HG03108 (cell line): Measurements from ENCODE around the gene CD300C.
"Not testable (repeated sequence)": the region's sequence is repeated elsewhere in the genome, so short reads cannot be mapped to it uniquely, and the experiment has no call there.

Source experiments
- ATAC-seq: cut with Tn5 transposase; IDR thresholded peaks from one replicate; pipeline ENCODE4 v1.9.1; 2021; ENCODE audit warnings: moderate library complexity; ENCODE audit not compliant: unreplicated experiment

Gene CD300C

DNA sequence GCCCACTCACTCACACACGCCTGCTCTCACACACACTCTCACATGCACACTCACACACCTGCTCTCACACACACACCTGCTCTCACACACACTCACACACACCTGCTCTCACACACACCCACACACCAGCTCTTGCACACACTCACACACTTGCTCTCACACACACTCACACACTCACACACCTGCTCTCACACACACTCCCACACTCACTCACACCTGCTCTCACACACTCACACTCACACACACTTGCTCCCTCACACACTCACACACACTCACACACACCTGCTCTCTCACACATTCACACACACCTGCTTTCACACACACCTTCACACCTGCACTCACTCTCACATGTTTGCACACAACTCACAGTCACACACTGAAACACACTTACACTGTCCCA lies 17.4 kb upstream of the CD300C start:
- no peak for ATAC-seq

GRCh38 chr17:74561586-74561985 lies 15.7 kb upstream of the CD300C start:
- ATAC-seq: no peak

DNA sequence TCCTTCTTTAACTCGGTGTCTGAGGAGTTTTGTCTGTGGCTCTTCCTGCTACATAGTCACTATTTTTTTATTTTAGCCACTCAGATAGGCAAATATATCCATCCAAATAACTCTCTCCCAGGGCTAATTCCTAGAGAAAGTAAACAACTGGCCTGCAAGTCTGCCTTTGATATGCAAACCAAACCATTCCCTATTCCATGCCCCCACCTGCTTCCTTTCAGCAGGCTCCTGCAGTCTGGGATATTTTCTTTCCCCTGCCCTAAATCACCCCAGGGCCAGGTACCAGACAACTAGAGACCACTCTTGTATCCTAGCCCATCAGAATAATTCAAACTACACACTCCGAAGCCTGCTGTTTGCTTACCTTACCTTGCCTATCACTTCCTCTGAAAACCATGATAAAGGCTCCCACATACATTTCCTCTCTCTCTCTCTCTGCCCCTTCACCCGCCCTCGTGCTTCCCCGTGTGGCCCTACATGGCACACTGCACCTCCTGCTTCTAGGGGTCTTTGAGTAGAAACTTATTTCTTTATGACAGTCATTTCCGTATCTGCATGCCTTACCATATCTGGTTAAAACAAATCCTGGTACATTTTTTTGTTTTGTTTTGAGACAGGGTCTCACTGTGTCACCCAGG lies 13.1 kb upstream of the CD300C start:
- no peak for ATAC-seq

GRCh38 chr17:74558402-74558801 lies 12.5 kb upstream of the CD300C start:
- ATAC-seq: not testable (repeated sequence)

DNA sequence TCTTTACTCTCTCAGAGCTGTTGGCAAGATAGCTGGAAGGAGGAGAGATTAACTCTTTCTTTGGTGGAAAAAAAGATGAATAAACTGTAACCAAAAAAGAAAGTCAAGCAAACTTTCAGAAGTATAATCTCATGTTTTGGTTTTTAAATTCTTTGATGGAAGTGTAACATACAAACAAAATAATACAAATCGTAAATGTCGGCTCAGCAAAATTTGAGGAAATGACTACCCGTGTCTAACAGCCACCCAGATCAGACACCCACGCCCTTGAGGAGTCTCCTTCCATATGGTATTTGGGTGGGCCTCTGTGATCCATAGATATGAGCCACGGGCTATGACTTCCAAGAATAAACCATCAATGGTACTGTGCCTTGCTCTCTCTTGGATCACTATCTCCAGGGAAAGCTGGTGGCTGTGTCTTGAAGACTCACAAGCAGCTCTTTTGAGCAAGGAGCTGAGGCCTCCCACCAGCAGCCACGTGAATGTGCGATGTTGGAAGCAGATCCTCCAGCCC lies 9.6 kb upstream of the CD300C start:
- no peak for ATAC-seq

DNA sequence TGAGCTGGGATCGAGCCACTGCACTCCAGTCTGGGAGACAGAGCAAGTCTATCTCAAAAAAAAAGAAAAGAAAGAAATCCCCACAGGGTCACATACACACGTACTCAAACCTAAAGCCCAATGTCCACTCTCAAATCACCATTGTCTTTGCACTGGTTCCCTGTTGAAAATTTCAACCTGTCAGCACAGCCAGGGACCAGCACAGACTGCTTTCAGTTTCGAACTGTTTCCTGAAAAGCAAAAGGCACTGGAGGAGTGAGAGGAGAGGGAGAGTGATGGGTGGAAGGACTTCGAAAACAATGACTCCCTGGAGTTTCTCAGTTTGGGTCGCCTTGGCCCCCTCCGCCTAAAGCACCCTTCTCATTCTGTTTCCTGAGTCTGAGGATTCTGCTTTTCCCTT lies 9.0 kb upstream of the CD300C start:
- no peak for ATAC-seq

DNA sequence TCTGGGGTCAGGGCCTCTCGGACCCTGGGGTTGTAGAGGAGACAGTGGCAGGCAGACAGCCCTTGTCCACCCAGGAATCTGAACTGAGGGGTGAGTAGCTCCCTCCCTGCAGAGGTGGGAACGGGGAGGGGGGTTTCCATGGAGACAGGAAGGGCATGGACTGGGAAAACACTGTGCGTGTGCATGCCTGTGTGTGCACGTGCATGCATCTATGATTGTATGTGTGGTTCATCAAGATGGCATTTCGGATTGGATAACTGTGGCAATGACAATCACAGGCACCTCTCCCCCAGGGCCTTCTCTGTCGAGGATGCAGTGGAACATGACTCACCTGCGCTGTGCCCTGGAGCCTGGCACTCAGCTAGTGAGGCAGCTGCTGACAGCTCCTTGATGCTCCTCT lies 6.1 kb upstream of the CD300C start:
- no peak for ATAC-seq

DNA sequence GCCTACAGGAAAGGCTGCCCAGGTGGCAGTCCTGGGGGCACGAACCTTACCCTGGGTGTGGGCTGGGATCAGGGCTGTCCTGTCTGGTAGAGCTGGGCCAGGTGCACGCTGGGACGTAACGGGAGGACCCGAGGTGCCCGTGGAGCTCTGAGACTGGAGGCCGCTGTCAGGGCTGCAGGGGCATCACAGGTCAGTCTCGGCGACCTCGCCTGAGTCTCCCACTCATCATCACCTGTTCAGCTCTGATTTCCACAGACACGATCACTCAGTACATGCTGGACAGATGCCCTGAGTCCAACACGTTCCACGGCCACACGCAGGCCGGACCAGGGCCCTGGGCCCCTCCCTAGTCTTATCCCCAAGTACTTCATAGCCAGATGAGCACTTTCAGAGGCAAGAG lies 4.7 kb upstream of the CD300C start:
- ATAC-seq: no peak

- ATAC-seq: no peak
Observed at GRCh38 chr17:74549343-74549742, 3.4 kb upstream of the CD300C start.

GRCh38 chr17:74547736-74548135 lies 1.8 kb upstream of the CD300C start:
- ATAC-seq: no peak

GRCh38 chr17:74547264-74547663 lies 1.3 kb upstream of the CD300C start:
- no peak for ATAC-seq

DNA sequence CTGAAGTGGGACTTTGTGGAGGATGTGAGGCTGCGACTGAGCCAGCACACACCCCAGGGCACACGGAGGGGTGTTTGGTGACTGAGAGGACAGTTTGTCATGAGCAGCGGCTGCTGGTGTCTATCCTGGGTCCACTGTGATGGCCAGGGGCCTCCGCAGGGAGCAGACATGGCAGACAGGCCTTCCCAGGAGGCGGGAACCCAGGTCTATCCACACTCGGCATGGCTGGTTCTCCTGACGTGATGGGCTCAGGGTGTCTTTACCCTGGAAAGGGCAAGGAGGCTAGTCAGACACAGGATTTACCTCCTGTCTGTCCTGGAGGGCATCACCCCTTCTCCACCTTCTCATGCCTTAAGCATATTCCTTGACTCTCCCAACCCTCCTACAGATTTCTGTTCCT lies 671 bp upstream of the CD300C start:
- no peak for ATAC-seq

- ATAC-seq: no peak
Observed at GRCh38 chr17:74544991-74545842, 698 bp downstream of the CD300C start.

GRCh38 chr17:74543891-74544760 lies 1.8 kb downstream of the CD300C start:
- no peak for ATAC-seq

DNA sequence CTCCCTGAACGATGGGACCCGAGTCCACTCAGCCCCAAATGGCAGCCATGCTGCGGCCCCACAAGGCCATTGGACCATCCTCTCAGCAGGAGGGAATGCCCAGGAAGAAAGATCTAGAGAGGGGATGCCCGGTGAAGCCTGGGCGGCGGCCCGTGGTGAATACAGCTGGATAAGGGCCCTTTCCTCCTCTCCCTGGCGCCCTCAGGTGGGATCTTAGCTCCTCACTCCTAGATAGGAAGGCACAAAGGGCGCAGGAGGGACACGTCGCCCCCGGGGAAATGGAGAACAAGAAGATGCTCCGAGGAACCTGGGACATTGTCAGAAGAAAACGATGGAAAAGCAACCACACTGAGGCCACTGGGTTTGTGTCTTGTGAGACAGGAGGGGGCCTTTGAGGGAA lies 2.5 kb downstream of the CD300C start:
- no peak for ATAC-seq

DNA sequence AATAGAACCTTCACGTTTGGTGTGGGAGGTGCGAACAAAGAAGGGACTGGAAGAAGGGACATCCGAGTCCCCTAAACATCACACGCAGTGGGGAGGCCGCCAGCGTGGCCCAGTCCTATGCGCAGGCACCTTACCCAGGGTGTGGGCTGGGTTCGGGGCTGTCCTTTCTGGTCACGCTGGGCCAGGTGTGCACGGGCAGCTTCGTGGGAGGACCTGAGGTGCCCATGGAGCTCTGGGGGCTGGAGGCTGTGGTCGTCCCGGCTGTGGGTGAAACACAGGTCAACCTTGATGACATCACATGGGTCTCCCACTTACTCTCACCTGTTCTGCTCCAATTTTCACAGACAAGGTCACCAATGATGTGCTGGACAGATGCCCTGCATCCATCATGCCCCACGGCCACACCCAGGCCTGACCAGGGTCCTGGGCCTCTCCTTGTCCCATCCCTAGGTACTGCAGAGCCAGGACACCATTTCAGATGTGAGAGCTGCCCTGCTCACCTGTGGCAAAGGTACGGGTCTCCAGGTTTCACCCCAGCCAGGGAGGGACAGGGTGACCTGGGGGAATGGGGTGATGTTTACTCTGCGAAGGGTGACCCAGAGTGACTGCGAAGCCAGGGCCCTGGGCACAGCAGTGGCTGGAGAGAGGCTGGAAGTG lies 3.1 kb downstream of the CD300C start:
- ATAC-seq: no peak

DNA sequence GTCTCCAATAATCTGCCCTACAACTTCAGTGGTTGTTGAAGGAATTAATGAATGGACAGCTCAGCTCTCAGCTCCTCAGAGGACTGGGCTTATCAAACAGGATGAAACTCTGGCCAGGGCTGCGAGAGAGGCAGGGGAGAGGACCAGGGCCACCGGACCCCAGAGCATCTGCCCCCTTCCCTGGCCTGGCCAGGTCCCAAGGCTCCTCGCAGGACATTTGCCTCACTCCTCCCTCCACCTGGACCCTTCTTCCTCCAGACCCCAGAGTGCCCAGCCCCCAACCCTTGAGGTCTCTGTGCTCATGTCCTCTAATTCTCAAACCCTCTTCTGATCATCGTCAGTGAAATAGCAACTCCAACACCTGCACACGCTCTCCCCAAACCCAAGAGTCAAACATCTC lies 3.7 kb downstream of the CD300C start:
- ATAC-seq: no peak

GRCh38 chr17:74541176-74542111 lies 4.5 kb downstream of the CD300C start:
- ATAC-seq: no peak

DNA sequence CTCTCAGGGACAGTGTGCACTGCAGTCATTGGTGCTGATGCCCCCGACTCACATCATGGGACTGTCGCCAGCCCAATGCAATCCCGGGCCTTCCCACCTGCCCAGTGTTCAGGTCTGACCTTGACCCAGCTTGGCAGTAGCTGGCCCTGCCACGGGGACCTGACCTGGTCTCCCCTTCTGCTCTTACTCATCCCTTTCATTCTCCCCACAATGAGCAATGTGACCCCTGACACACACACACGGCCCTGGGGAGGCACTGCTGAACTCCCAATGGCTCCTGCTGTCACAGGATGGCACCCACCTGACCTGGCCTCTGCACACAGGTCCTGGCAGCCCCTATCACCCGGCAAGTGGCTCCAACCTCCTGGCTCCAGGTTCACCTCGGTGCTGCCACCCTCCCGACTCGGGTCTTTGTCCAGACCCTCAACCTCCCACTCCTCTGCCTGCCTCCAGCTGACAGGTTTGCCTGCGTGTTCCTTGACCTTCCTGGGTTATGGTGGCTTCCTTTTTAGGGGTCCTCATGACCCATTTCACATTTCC lies 6.6 kb downstream of the CD300C start:
- ATAC-seq: no peak

- ATAC-seq: no peak
Observed at GRCh38 chr17:74536890-74537289, 9.0 kb downstream of the CD300C start.
